Measurements from ENCODE around the gene BRINP2. TPM values are rescaled to one million over a fixed set of nuclear protein-coding genes. Genes with fewer than 3 reads are reported as not detected.
A peak's percentile ranks its signal among the peaks of the same experiment; 100 is the strongest.

Gene BRINP2
- total RNA-seq, 2 donors from 2014 or later, result 0.12 to 0.14 TPM

- DNase-seq (no peak), ATAC-seq (no peak)
- intact Hi-C loops (cut with DNase I, micrococcal nuclease), result no loop called here
Measured at GRCh38 chr1:177163844-177164379, 6.8 kb upstream of the BRINP2 start.

GRCh38 chr1:177164380-177165068 is 6.2 kb upstream of the BRINP2 start, which contains the start of gene ASTN1:
TSS of gene ASTN1 (minus strand) at chr1:177164712. CDS start at chr1:177164676, 36 bp downstream.
- ATAC-seq, result no peak
- DNase-seq, result no peak
- intact Hi-C loops (cut with DNase I, micrococcal nuclease), result no loop called here

GRCh38 chr1:177165069-177165439 is 5.7 kb upstream of the BRINP2 start:
- ATAC-seq, result no peak
- intact Hi-C loops (cut with DNase I, micrococcal nuclease), result no loop called here
- no peak for DNase-seq

GRCh38 chr1:177171536-177172123 is 872 bp downstream of the BRINP2 start:
- DNase-seq (no peak), ATAC-seq (no peak)
- intact Hi-C loops (cut with DNase I, micrococcal nuclease), result no loop called here

- ATAC-seq, result no peak
- intact Hi-C loops (cut with DNase I, micrococcal nuclease), result no loop called here
- DNase-seq, result no peak
Measured at GRCh38 chr1:177172272-177172671, 1.5 kb downstream of the BRINP2 start.

- ATAC-seq (no peak), DNase-seq (no peak)
- intact Hi-C loops (cut with DNase I, micrococcal nuclease), result no loop called here
Measured at GRCh38 chr1:177172866-177173265, 2.1 kb downstream of the BRINP2 start.

GRCh38 chr1:177173976-177174375 is 3.2 kb downstream of the BRINP2 start:
- no peak for ATAC-seq
- no peak for DNase-seq
- intact Hi-C loops (cut with DNase I, micrococcal nuclease), result no loop called here

GRCh38 chr1:177174921-177175634 is 4.3 kb downstream of the BRINP2 start:
- intact Hi-C loops (cut with DNase I, micrococcal nuclease), result no loop called here
- DNase-seq (no peak), ATAC-seq (no peak)

GRCh38 chr1:177181280-177181630 is 10.5 kb downstream of the BRINP2 start:
- DNase-seq (peak in 1 of 2 donors; percentile 4), ATAC-seq (no peak)
- intact Hi-C loops (cut with DNase I, micrococcal nuclease), result loop anchor here in 1 of 2 donors (10.0 kb wide), 1 partner anchor 286 kb away; no protein-coding TSS in a partner anchor

GRCh38 chr1:177181631-177182291 is 11.0 kb downstream of the BRINP2 start:
- DNase-seq (peak in 1 of 2 donors; percentile 54), ATAC-seq (peak; percentile 74)
- intact Hi-C loops (cut with DNase I, micrococcal nuclease), result loop anchor here in 1 of 2 donors (10.0 kb wide), 1 partner anchor 287 kb away; no protein-coding TSS in a partner anchor

GRCh38 chr1:177183836-177184235 is 13.1 kb downstream of the BRINP2 start:
- ATAC-seq, result no peak
- no peak for DNase-seq
- intact Hi-C loops (cut with DNase I, micrococcal nuclease), result loop anchor here in 1 of 2 donors (10.0 kb wide), 1 partner anchor 289 kb away; no protein-coding TSS in a partner anchor

GRCh38 chr1:177185209-177185608 is 14.5 kb downstream of the BRINP2 start:
- intact Hi-C loops (cut with DNase I, micrococcal nuclease), result loop anchor here in 1 of 2 donors (10.0 kb wide), 1 partner anchor 290 kb away; no protein-coding TSS in a partner anchor
- ATAC-seq (no peak), DNase-seq (no peak)

GRCh38 chr1:177186639-177187038 is 15.9 kb downstream of the BRINP2 start:
- ATAC-seq, result no peak
- no peak for DNase-seq
- intact Hi-C loops (cut with DNase I, micrococcal nuclease), result loop anchor here in 1 of 2 donors (10.0 kb wide), 1 partner anchor 292 kb away; no protein-coding TSS in a partner anchor

GRCh38 chr1:177190308-177190970 is 19.7 kb downstream of the BRINP2 start:
- ATAC-seq (no peak), DNase-seq (no peak)
- intact Hi-C loops (cut with DNase I, micrococcal nuclease), result no loop called here

GRCh38 chr1:177198243-177198642 is 27.5 kb downstream of the BRINP2 start:
- ATAC-seq, result no peak
- DNase-seq, result no peak
- intact Hi-C loops (cut with DNase I, micrococcal nuclease), result no loop called here

- intact Hi-C loops (cut with DNase I, micrococcal nuclease), result no loop called here
- no peak for DNase-seq
Measured at GRCh38 chr1:177200290-177200689, 29.5 kb downstream of the BRINP2 start.

GRCh38 chr1:177206831-177207355 is 36.1 kb downstream of the BRINP2 start:
- DNase-seq (no peak), ATAC-seq (no peak)
- intact Hi-C loops (cut with DNase I, micrococcal nuclease), result no loop called here

More at GRCh38 chr1:177200290-177200689, 29.5 kb downstream of the BRINP2 start:
- ATAC-seq, result no peak

- intact Hi-C loops (cut with DNase I, micrococcal nuclease), result no loop called here
- ATAC-seq, result no peak
Measured at GRCh38 chr1:177208920-177209319, 38.2 kb downstream of the BRINP2 start.

More at GRCh38 chr1:177208920-177209319, 38.2 kb downstream of the BRINP2 start:
- no peak for DNase-seq
